ENCODE measurements around the gene VRK2.

- TF ChIP-seq CTCF (IDR thresholded peaks at IDR 0.05; ENCODE audit: poor library complexity, severe bottlenecking), result no peak
- no peak for TF ChIP-seq EP300 (conservative IDR thresholded peaks at IDR 0.05; ENCODE audit: poor library complexity, severe bottlenecking)
- TF ChIP-seq EZH2 (IDR thresholded peaks at IDR 0.05; ENCODE audit: borderline replicate concordance, insufficient read depth, low read length, poor library complexity, severe bottlenecking), result no peak
- TF ChIP-seq RAD21 (conservative IDR thresholded peaks at IDR 0.05), result no peak
Observed at GRCh38 chr2:58109481-58109880, 62.9 kb downstream of the VRK2 start.
